GM18858 (cell line): ENCODE data around the gene INHBA.

Source experiments
- ATAC-seq: cut with Tn5 transposase; IDR thresholded peaks from one replicate; pipeline ENCODE4 v1.9.1; 2021; ENCODE audit not compliant: unreplicated experiment

The INHBA gene

DNA sequence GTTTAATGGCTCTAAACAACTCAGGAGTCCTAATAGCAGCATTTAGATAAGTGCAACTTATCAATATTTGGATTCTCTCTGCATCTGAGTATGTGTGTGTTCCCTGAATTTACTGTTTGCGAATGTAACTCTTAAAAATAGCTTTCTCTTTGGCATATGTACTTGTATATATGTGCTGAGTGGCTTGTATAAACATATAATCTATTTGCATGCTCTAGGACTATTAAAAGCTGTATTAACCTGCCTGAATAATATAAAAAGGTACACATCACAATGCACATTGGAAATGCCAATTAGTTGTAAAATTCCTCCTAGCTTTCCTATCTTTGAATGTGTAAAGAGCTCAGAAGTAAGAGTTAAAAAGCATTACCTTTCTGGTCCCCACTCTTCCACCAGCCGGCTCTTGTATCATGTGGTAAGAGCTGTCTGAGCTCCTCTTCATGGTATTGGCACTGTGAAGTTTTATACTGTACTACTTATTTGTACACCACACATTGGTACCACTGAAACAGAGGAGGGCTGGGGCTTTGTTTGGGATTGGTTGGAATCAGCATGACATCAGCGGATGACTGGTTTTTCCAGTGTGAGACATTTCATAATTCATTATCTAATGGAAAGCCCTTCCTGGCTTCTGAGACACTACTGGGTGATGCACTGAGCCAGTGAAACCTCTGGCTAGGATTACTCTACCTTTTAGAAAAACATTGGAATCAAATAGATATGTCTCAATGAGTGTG, at the start of gene INHBA:
INHBA (minus strand) TSS at position 456 of the 737 bp plus-strand sequence. CDS start 2,716 bp downstream, outside the sequence.
- no peak for ATAC-seq

DNA sequence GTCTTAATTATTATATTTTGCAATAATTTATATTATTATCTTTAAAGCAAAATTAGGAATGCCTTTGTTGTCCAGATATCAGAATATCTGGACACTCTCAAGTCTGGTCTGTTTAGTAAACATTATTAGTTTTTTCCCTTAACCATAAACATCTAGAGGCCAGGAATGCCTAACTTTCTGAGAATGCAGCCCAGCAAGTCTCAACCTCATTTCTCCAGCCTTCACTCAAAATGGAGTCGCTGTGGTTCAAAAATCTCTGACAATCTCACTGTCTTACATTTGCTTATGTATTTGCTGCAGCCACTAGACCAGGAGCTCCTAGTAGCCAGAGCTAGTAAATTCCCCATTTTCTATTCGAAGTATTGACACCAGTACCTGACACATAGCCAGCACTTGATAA, 49.7 kb upstream of the INHBA start:
- no peak for ATAC-seq

GRCh38 chr7:41750661-41751540, 48.0 kb upstream of the INHBA start:
- no peak for ATAC-seq

- no peak for ATAC-seq
These were observed 45.1 kb upstream of the INHBA start for GRCh38 chr7:41747961-41748360.

- ATAC-seq = no peak
These were observed 42.6 kb upstream of the INHBA start for GRCh38 chr7:41745451-41745850.

DNA sequence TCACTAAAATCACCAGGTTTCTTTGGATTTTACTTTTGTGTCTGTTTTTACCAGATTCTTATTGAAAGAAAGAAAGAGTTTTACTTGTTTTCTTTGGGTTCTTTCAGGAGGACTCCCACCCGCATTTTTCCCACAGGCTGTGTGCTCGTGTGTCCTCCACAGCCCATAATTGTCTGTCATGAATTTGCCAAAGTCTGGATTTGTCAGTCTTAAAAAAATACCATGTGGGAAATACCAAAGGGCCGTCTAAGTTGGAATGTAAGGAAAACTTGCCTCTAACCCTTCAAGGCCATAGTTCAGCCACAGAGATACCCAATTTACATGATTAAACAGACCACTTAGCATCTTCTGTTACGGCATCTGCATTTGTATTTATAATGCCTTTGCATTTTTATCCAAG, 41.3 kb upstream of the INHBA start:
- no peak for ATAC-seq

- no peak for ATAC-seq
These were observed 39.6 kb upstream of the INHBA start for GRCh38 chr7:41742401-41743020.

DNA sequence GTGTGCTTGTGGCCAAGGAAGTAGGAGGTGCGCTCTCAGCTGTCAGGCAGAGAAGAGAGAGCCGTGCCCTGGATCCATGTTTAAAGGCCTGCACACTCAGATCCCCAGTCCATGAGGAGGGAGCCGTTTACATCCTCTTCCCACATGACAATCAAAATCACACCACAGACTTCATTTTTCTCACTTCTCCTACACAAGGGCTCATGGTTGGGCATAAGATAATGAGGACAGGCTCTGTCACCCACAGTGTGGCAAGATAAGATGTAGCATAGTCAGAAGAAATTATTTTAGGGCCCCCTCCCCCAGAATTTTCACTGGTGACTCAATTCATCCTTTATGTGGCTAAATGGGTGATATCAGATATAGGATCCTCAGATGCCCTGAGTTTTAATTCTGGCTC, 35.9 kb upstream of the INHBA start:
- ATAC-seq = no peak

DNA sequence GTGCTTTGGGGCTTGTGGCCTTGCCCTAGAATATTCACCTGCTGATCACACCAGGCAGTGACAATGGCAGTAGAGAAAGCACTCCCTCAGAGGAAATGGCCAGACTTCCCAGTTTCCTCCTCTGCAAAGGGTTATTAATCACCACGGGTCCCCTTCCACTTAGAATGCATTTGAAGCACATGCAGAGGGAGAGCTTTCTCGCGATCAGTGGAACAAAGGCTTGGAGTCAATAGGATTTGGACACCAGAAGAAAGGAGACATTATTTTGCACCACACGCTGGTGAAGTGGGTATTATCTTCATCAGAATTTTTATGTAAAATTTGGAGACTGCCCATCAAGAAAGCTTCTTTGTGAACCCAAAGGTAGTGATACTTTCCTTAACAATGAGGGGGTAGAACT, 35.4 kb upstream of the INHBA start:
- ATAC-seq = no peak

DNA sequence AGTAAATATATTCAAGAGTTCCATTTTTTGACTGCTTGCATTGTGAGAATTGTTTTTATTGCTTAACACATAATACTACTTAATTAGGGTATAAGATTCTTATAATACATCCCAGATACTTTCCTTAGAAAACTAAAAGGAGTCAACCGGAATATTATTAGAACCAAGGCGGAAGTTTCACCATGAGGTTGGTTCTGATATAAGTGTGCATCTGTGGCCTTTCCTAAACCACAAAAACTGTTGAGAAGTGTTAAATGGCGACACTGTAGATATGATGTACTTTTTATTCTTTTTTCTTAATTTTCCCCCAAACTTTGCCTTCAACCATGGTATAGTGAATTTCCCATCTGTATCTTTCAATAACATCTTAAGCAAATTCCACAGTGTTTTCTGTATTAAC, 32.3 kb upstream of the INHBA start:
- no peak for ATAC-seq

GRCh38 chr7:41732843-41733306, 30.0 kb upstream of the INHBA start:
- ATAC-seq = no peak

GRCh38 chr7:41732436-41732785, 29.5 kb upstream of the INHBA start:
- no peak for ATAC-seq

GRCh38 chr7:41731493-41732435, 28.9 kb upstream of the INHBA start:
- ATAC-seq = peak; percentile 98

- ATAC-seq = no peak
These were observed 27.8 kb upstream of the INHBA start for GRCh38 chr7:41730668-41731067.

DNA sequence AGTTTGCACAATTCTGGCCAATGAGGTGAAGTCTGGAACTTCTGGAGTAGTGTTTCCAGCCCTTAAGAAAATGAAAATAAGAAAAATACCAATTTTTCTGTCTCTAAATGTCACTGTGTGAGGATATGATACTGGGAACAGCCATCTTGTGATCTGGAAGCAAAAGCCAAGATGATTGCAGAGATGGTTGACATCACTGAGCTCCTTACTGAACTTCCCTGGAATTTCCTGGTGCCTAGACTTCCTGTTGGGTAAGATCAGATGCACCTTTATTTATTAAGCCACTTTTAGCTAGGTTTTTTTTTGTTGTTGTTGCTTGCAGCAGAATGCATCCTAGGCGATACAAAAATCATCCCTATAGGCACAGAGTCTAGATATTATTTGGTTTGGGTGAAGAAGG, 27.3 kb upstream of the INHBA start:
- ATAC-seq = no peak

DNA sequence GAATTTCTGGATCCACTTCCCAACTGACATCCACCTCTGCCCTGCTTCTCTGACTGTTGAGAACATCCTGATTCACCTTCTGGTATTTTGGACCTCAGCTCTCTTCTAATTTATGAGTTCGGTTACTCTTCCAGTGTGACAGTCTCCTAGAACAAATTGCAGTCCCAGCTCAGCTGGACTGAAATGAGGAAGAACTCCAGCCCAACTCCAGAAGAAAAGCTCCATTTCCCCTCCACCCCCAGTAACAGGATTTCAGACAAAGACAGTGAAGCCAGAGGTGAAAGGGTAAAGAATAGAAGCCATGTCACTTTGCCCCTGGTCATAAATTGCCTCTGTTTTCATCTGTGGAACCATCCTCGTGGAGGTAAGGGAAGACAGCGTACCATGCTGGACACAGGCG, 26.2 kb upstream of the INHBA start:
- ATAC-seq = no peak

- ATAC-seq = no peak
These were observed 22.1 kb upstream of the INHBA start for GRCh38 chr7:41725013-41725412.

GRCh38 chr7:41720886-41721285, 18.0 kb upstream of the INHBA start:
- no peak for ATAC-seq

GRCh38 chr7:41720046-41720445, 17.2 kb upstream of the INHBA start:
- no peak for ATAC-seq

- no peak for ATAC-seq
These were observed 13.8 kb upstream of the INHBA start for GRCh38 chr7:41716691-41717090.

DNA sequence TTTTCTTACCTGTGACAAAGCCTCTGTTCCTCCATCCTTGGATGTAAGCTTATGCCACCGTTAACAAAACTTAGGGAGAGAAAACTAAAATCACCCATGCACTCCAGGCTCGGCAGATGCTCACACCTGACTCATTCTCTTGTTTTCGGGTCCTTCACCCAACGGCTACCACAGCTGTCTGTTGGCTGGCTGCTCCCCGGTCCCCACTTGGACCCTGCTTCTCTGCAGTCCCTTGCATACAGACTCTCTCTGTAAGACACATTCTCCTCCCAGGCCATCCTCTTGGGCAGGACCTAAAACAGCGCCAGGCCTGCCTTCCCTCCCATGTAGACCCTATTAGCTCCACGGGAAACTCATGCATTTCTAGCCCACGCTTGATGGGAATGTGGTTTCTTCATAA, 12.1 kb upstream of the INHBA start:
- no peak for ATAC-seq
